KMS-11 (cell line): ENCODE results near the gene TOP3B.

Source experiments
- H2AFZ ChIP-seq: fragments of 200-600 bp; sonication (generic); 2 replicates; pipeline ENCODE4 v1.6.1; 2016; ENCODE audit warnings: antibody characterized with exemption, mixed run types, low read depth
- H3K27ac ChIP-seq: fragments of 200-600 bp; sonication (generic); 2 replicates; pipeline ENCODE4 v1.6.1; 2016; ENCODE audit warnings: mild to moderate bottlenecking, mixed run types
- H3K27me3 ChIP-seq: fragments of 200-600 bp; sonication (generic); 2 replicates; pipeline ENCODE4 v1.6.1; 2017; ENCODE audit warnings: mild to moderate bottlenecking, low read depth, mixed run types, moderate library complexity; ENCODE audit not compliant: insufficient read depth
- H3K36me3 ChIP-seq: fragments of 200-600 bp; sonication (generic); 2 replicates; pipeline ENCODE4 v1.6.1; 2017; ENCODE audit warnings: mild to moderate bottlenecking, mixed run types; ENCODE audit not compliant: insufficient read depth
- H3K4me1 ChIP-seq: fragments of 200-600 bp; sonication (generic); 2 replicates; pipeline ENCODE4 v1.6.1; 2016; ENCODE audit warnings: mild to moderate bottlenecking, low read depth, mixed run types; ENCODE audit not compliant: poor library complexity, severe bottlenecking
- H3K4me2 ChIP-seq: fragments of 200-600 bp; sonication (generic); 2 replicates; pipeline ENCODE4 v1.7.0; 2016; ENCODE audit warnings: mild to moderate bottlenecking, mixed run types
- H3K4me3 ChIP-seq: fragments of 200-600 bp; sonication (generic); IDR thresholded peaks from 2 replicates; pipeline ENCODE4 v1.6.1; 2017; ENCODE audit warnings: low read depth, low read length, mixed read lengths; ENCODE audit not compliant: insufficient read depth
- H3K79me2 ChIP-seq: fragments of 200-600 bp; sonication (generic); 2 replicates; pipeline ENCODE4 v1.6.1; 2016; ENCODE audit warnings: low read depth, mixed run types; ENCODE audit not compliant: insufficient read depth
- H3K9ac ChIP-seq: fragments of 200-600 bp; sonication (generic); 2 replicates; pipeline ENCODE4 v1.6.1; 2016; ENCODE audit warnings: mild to moderate bottlenecking, mixed run types
- H4K20me1 ChIP-seq: fragments of 200-600 bp; sonication (generic); 2 replicates; pipeline ENCODE4 v1.6.1; 2016; ENCODE audit warnings: mild to moderate bottlenecking, mixed run types; ENCODE audit not compliant: insufficient read depth
- TF ChIP-seq, protein P1 (sequence below): fragments of 200-600 bp; sonication (generic); conservative IDR thresholded peaks from 2 replicates; pipeline ENCODE4 v1.6.1; 2017; ENCODE audit warnings: low read depth, mild to moderate bottlenecking, antibody characterized with exemption, low read length, moderate library complexity, mixed read lengths

Gene TOP3B

GRCh38 chr22:21952586-21953571 is 29.7 kb downstream of the TOP3B start, which contains the start of gene PPM1F:
Gene PPM1F (minus strand): TSS chr22:21952848. CDS start chr22:21946048, 6,800 bp downstream.
- H2AFZ ChIP-seq: peak within 1 kb of the TSS; percentile 82

DNA sequence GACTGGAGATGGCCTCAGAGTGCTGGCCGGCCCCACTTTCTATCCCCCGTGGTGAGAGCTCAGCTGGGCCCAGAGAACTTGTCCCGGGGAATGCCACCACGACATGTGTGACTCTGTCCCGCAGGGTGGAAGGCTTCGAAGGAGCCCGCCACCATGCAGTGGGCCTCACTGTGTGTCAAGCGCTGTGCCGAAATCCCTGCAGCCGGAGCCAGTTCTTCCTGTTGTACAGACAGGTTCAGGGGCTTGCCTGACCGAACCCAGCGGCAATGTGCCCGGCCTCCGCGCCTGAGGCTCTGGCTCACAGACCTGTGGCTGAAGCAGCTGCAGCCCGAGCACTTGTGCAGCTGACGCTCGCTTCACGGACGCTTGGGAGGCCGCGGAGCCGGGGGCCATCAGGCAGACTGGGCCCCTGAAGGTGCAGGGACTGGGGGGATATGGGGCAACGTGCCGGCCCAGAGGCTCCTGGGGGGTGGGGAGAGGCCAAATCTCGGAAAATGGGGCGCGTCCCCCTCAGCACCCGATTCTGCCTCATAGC is 30.6 kb downstream of the TOP3B start:
- TF ChIP-seq, protein P1, sequence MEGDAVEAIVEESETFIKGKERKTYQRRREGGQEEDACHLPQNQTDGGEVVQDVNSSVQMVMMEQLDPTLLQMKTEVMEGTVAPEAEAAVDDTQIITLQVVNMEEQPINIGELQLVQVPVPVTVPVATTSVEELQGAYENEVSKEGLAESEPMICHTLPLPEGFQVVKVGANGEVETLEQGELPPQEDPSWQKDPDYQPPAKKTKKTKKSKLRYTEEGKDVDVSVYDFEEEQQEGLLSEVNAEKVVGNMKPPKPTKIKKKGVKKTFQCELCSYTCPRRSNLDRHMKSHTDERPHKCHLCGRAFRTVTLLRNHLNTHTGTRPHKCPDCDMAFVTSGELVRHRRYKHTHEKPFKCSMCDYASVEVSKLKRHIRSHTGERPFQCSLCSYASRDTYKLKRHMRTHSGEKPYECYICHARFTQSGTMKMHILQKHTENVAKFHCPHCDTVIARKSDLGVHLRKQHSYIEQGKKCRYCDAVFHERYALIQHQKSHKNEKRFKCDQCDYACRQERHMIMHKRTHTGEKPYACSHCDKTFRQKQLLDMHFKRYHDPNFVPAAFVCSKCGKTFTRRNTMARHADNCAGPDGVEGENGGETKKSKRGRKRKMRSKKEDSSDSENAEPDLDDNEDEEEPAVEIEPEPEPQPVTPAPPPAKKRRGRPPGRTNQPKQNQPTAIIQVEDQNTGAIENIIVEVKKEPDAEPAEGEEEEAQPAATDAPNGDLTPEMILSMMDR: no peak
- Histone ChIP-seq H3K27me3 (no peaks in the 10 kb centered on the region; the same call in 1 of the 2 replicates), H3K79me2 (no peaks in the 10 kb centered on the region), H3K9ac (no peak overlapping the region; the same call in 1 of the 2 replicates), H3K4me2 (peak overlapping the region; percentile 34), H3K4me1 (peaks cover 2% of the 10 kb centered on the region), H3K27ac (no peak overlapping the region), H3K4me3 (no peak overlapping the region), H3K36me3 (no peaks in the 10 kb centered on the region), H4K20me1 (no peaks in the 10 kb centered on the region), H2AFZ (peak overlapping the region; percentile 82; the same call in 1 of the 2 replicates)

More at GRCh38 chr22:21952586-21953571, 29.7 kb downstream of the TOP3B start, which contains the start of gene PPM1F:
- Histone ChIP-seq H3K36me3 (no peaks in the 10 kb centered on the region), H4K20me1 (no peaks in the 10 kb centered on the region), H3K27me3 (no peaks in the 10 kb centered on the region; the same call in 1 of the 2 replicates), H3K9ac (no peak within 1 kb of the TSS; the same call in 1 of the 2 replicates), H3K4me1 (peaks cover 2% of the 10 kb centered on the region), H3K27ac (no peak within 1 kb of the TSS), H3K4me2 (peak within 1 kb of the TSS; percentile 34), H3K4me3 (no peak within 1 kb of the TSS), H3K79me2 (no peaks in the 10 kb centered on the region)
- TF ChIP-seq, protein P1: peak; percentile 73; the same call in 1 of the 2 replicates

DNA sequence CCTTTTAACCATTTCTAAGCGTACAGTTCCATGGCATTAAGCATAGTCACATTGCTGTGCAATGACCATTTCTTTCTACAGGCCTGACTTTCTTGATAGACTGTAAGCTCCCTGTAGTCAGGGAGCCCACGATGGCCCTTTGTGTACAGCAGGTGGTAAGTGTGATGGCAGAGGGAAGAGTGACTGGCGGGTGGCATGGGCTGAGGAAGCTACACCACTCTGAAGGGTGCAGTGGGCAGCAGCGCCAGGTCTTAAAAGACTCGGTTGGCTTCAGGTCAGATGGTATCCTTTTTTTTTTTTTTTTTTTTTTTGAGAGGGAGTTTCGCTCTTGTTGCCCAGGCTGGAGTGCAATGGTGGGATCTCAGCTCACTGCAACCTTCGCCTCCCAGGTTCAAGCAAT is 31.5 kb downstream of the TOP3B start:
- H3K4me3 ChIP-seq: no peak overlapping the region
- H3K27ac ChIP-seq: no peak overlapping the region
- no peak overlapping the region for H3K9ac ChIP-seq
- H3K36me3 ChIP-seq: no peaks in the 10 kb centered on the region
- H3K79me2 ChIP-seq: no peaks in the 10 kb centered on the region
- no peak overlapping the region for H3K4me2 ChIP-seq
- no peak overlapping the region for H2AFZ ChIP-seq
- TF ChIP-seq, protein P1: no peak
- H3K4me1 ChIP-seq: peaks cover 2% of the 10 kb centered on the region
- H3K27me3 ChIP-seq: no peaks in the 10 kb centered on the region; the same call in 1 of the 2 replicates
- H4K20me1 ChIP-seq: no peaks in the 10 kb centered on the region

- Histone ChIP-seq H4K20me1 (no peaks in the 10 kb centered on the region), H3K9ac (no peak overlapping the region)
- TF ChIP-seq, protein P1: no peak
These were observed 32.6 kb downstream of the TOP3B start for GRCh38 chr22:21949948-21950347.

More at GRCh38 chr22:21949948-21950347, 32.6 kb downstream of the TOP3B start:
- H3K27ac ChIP-seq: no peak overlapping the region
- H3K27me3 ChIP-seq: no peaks in the 10 kb centered on the region; the same call in 1 of the 2 replicates
- no peaks in the 10 kb centered on the region for H3K79me2 ChIP-seq
- H2AFZ ChIP-seq: no peak overlapping the region
- H3K4me1 ChIP-seq: peaks cover 2% of the 10 kb centered on the region
- no peaks in the 10 kb centered on the region for H3K36me3 ChIP-seq
- no peak overlapping the region for H3K4me3 ChIP-seq
- H3K4me2 ChIP-seq: no peak overlapping the region
